Bronchial epithelial cell (primary cell): Measurements from ENCODE around the gene DDX60. TPM values are rescaled to one million over a fixed set of nuclear protein-coding genes. Genes with fewer than 3 reads are reported as not detected.
"Not testable (repeated sequence)": the region's sequence is repeated elsewhere in the genome, so short reads cannot be mapped to it uniquely, and the experiment has no call there.

Source experiments
- DNase-seq: peaks from one replicate; pipeline ENCODE4 v3.0.0-alpha.2; 2010; ENCODE audit warnings: low read depth
- FAIRE-seq: peaks from 2 replicates; lab custom pipeline; 2011; peaks lifted over from hg19 to GRCh38; lab: Jason Lieb, UNC
- H3K27me3 ChIP-seq: 2 replicates; pipeline ENCODE4 v1.5.1; 2011; ENCODE audit warnings: low read length; ENCODE audit not compliant: control insufficient read depth, insufficient read depth
- H3K36me3 ChIP-seq: 2 replicates; pipeline ENCODE4 v1.5.1; 2011; ENCODE audit warnings: low read length; ENCODE audit not compliant: control insufficient read depth, insufficient read depth
- H3K4me3 ChIP-seq: 2 replicates; pipeline ENCODE4 v1.5.1; 2011; ENCODE audit warnings: mild to moderate bottlenecking, low read depth, low read length, control low read depth
- total RNA-seq: library from RNA; depleted of rRNA; stranded (reverse); fragments of >200 nt; gene quantifications from 2 replicates; pipeline ENCODE4 v1.2.1, GENCODE V29; 2014
- TF ChIP-seq, protein P1 (sequence below): IDR thresholded peaks from 2 replicates; pipeline ENCODE4 v1.5.1; 2011; ENCODE audit warnings: mild to moderate bottlenecking, moderate library complexity, low read length, control low read depth, inconsistent platforms; ENCODE audit not compliant: insufficient read depth, severe bottlenecking

DDX60 gene
- total RNA-seq, 1 donor from 2014 or later, result 2.9 TPM

DNA sequence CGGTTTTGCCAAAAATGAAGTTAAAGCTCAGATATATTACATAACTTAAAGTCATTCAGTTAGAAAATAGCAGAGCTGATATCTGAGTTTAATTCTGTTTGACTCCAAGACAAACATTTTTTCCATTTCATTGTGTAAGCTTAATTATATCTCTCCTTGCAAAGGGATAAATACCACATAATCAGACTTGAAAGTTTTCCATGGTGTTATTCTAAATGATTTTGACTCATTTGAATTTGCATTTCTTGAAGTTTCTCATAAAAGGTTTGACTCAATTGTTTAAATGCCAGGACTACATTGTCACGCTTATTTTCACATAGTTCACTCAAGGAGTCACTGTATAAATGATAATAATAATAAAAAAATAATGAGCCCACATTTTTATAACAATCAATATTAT is 39.4 kb upstream of the DDX60 start:
- Histone ChIP-seq H3K4me3 (no peak overlapping the region), H3K36me3 (no peaks in the 10 kb centered on the region), H3K27me3 (no peaks in the 10 kb centered on the region)
- TF ChIP-seq, protein P1, sequence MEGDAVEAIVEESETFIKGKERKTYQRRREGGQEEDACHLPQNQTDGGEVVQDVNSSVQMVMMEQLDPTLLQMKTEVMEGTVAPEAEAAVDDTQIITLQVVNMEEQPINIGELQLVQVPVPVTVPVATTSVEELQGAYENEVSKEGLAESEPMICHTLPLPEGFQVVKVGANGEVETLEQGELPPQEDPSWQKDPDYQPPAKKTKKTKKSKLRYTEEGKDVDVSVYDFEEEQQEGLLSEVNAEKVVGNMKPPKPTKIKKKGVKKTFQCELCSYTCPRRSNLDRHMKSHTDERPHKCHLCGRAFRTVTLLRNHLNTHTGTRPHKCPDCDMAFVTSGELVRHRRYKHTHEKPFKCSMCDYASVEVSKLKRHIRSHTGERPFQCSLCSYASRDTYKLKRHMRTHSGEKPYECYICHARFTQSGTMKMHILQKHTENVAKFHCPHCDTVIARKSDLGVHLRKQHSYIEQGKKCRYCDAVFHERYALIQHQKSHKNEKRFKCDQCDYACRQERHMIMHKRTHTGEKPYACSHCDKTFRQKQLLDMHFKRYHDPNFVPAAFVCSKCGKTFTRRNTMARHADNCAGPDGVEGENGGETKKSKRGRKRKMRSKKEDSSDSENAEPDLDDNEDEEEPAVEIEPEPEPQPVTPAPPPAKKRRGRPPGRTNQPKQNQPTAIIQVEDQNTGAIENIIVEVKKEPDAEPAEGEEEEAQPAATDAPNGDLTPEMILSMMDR, result no peak
- DNase-seq (no peak), FAIRE-seq (no peak)

DNA sequence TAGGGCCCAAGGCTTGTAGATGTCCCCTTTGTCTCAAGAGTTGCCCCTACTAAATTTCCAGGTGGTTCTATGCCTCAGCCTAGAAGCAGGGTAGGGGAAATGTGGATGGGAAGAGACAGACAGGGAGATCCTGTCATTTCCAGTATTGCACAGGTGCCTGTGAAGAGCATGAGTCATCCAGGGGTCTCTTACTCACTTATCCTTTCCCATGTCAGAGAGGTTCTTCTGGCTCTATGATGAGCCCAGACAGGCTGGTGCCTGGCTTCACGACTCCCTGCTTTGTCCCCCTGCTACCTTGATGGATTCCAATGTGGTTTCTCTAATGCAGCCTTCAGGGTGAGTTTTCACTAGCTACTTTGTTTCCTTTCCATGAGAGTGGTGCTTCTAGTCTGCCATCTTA is 35.2 kb upstream of the DDX60 start:
- TF ChIP-seq, protein P1, result no peak
- Histone ChIP-seq H3K36me3 (no peaks in the 10 kb centered on the region), H3K27me3 (no peaks in the 10 kb centered on the region), H3K4me3 (no peak overlapping the region)
- FAIRE-seq (no peak), DNase-seq (peak; percentile 19)

DNA sequence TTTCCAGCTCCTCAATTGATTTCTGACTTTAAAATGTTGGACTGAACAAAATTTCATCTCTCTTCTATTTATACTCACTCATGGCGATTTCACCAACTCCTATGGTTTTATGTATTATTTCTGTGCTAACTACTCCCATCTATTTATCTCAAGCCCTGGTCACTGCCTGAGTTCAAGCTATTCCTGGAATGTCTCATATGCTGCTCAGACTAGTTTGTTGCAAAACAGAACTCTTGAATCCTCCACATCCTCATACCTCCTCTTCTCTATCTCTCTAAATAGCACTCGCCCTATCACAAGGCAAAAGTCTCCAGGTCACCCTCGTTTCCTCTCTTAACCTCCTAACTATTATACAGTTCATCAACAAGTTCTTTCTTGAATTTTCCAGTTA is 19.0 kb upstream of the DDX60 start:
- no peak for FAIRE-seq
- TF ChIP-seq, protein P1, result no peak
- H3K36me3 ChIP-seq, result no peaks in the 10 kb centered on the region
- peak; percentile 27 for DNase-seq
- no peaks in the 10 kb centered on the region for H3K27me3 ChIP-seq
- no peak overlapping the region for H3K4me3 ChIP-seq

DNA sequence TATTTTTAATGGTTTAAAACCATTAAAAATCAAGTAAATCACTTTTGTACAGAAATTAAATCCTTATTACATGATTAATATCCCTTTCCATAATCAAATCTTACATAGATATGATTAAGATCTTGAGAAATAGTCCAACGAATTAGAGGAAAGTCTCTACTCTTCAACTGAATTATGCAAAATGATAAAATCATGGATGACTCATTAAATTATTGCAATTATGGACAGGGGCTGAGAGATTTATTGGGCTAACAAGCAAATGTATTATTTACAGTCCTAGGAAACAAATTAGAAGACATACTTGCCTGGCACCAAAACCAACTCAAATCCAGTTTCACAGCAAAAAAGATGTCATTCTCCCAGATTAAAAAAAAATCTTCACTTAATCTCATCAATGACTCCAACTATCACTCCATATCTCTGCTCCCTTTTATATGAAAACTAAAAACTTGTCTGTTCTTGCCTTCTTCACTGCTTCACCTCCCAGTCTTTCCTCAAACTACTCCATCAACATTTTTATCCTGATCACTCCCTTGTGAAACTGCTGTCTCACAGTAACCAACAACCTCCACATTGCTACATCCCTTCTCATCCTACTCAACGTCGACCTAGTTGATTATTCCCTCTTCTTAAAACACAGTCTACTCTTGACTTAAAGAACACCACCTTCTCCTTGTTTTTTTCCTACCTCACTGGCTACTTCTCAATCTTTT is 18.4 kb upstream of the DDX60 start:
- TF ChIP-seq, protein P1, result no peak
- no peak for FAIRE-seq
- H3K4me3 ChIP-seq, result no peak overlapping the region
- DNase-seq, result peak; percentile 73
- H3K27me3 ChIP-seq, result no peaks in the 10 kb centered on the region
- H3K36me3 ChIP-seq, result no peaks in the 10 kb centered on the region

DNA sequence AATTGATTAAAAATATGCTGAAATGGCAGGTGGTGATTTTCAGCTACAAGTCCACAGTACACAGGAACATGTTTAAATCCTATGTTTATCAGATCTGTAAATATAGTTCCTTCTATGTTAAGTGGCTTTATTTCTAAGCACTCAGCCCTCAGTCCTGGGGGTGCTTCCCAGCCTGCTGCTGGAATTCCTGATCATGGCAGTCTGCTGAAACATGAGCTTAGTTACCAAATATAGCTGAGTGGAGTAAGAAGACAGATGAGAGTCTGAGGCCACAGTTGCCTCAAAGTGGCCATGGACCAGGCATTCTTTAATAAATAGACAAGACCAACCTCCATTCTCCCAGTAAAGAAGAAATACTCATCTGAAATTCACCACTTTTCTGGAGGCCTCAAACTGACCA is 17.1 kb upstream of the DDX60 start:
- DNase-seq (no peak), FAIRE-seq (no peak)
- no peaks in the 10 kb centered on the region for H3K27me3 ChIP-seq
- H3K36me3 ChIP-seq, result no peaks in the 10 kb centered on the region
- no peak overlapping the region for H3K4me3 ChIP-seq
- TF ChIP-seq, protein P1, result no peak

DNA sequence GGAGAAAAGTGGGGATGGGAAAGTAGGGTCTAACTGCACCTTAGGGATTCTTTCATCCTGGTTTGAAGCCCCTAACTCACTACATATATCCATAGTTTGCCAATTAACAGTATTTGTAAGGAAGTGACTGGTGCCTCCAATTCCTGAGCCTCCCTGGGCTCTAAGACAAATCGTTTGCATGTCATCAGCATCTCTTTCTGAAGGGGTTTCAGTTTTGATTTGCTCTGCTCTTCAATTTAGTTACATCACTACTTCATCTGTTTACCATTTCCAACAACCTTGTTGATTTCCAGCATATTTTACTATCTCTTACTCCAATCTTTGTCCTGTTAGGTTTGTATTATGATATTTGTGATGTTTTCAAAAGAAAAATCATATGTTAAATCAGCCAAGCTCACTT is 15.5 kb upstream of the DDX60 start:
- H3K27me3 ChIP-seq, result no peaks in the 10 kb centered on the region
- H3K36me3 ChIP-seq, result no peaks in the 10 kb centered on the region
- no peak overlapping the region for H3K4me3 ChIP-seq
- FAIRE-seq (no peak), DNase-seq (no peak)
- TF ChIP-seq, protein P1, result no peak

DNA sequence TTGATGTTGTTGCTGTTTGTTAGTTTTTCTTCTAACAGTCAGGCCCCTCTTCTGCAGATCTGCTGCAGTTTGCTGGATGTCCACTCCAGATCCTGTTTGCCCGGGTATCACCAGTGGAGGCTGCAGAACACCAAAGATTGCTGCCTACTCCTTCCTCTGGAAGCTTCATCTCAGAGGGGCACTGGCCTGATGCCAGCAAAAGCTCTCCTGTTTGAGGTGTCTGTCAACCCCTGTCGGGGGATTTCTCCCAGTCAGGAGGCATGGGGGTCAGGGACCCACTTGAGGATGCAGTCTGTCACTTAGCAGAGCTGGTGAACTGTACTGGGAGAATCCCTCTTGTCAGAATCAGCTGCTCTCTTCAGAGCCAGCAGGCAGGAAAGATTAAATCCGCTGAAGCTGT is 12.0 kb upstream of the DDX60 start:
- not testable (repeated sequence) for H3K4me3 ChIP-seq, DNase-seq, H3K27me3 ChIP-seq, H3K36me3 ChIP-seq
- peak; percentile 96 for FAIRE-seq
